Measurements from ENCODE around the gene GRM3.

The GRM3 gene

DNA sequence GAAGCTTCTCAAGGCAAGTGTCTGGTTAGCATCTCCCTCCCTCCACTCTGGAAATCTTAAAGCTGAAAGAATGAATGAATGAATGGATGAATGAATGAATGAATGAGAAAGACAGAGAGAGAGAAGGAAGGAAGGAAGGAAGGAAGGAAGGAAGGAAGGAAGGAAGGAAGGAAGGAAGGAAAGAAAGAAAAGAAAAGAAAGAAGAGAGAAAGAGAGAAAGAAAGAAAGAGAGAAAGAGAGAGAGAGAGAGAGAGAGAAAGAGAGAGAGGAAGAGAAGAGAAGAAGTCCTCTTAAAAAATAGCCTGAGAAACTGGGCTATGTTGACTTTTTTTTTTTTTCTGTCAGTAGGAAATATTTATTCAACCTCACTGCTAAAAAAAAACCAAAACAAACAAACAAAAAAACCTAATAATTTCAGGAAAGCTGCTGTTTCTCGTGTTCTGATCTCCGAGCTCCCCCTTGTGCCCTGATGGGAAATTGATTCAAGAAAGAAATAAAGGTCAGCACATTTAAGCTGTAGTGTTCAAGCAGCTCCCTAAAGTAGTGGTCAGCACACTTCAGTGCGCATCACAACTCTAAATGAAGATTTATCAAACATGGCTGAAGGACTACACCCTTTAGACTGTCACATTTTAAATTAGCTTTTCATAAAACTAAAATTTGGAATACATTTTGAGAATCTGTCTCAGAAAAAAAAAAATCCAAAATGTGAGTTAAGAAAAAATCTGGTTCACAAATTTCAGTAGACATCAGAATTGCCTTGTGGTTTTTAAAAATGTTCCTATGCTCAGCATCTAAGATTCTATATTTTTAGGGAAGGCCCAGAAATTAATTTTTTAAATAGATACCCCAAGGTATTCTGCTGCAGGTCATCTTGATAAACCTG lies 261.5 kb downstream of the GRM3 start:
- peak; percentile 13 for DNase-seq (ENCODE audit: low spot score)

GRCh38 chr7:86908948-86909347 lies 265.2 kb downstream of the GRM3 start:
- no peak for DNase-seq (ENCODE audit: low spot score)

GRCh38 chr7:86911659-86912058 lies 267.9 kb downstream of the GRM3 start:
- no peak for DNase-seq (ENCODE audit: low spot score)

- no peak for DNase-seq (ENCODE audit: low spot score)
Measured at GRCh38 chr7:86913709-86914108, 270.0 kb downstream of the GRM3 start.

Data from COLO829 (cell line).